Measurements from ENCODE around the gene AFM. TPM values are rescaled to one million over a fixed set of nuclear protein-coding genes. Genes with fewer than 3 reads are reported as not detected.

The AFM gene
- total RNA-seq, 1 experiment from 2014 or later, result not detected

DNA sequence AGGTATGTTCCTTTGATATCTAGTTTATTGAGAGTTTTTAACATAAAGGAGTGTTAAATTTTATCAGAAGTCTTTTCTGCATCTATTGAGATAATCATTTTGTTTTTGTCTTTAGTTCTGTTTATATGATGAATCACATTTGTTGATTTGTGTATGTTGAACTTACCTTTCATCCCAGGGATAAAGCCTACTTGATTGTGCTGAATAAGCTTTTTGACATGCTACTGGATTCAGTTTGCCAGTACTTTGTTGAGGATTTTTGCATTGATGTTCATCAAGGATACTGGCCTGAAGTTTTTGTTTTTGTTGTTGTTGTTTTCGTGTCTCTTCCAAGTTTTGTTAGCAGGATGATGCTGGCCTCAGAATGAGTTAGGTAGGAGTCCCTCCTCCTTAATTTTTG lies 10.8 kb upstream of the AFM start:
- H3K4me2 ChIP-seq, result no peak overlapping the region
- H3K4me1 ChIP-seq (replicated peaks; ENCODE audit: insufficient read depth), result no peaks in the 10 kb centered on the region
- H4K20me1 ChIP-seq (ENCODE audit: insufficient read depth), result no peaks in the 10 kb centered on the region
- BruUV-seq (replicated peaks), result no TSS peak
- H3K9me2 ChIP-seq (ENCODE audit: insufficient read depth), result no peaks in the 10 kb centered on the region
- H2AFZ ChIP-seq, result no peak overlapping the region
- ChIA-PET POLR2A (ENCODE audit: unreplicated experiment) (no interaction called here), CTCF (no interaction called here)
- H3K79me2 ChIP-seq (ENCODE audit: low read depth), result no peaks in the 10 kb centered on the region
- no peaks in the 10 kb centered on the region for H3K9me3 ChIP-seq (ENCODE audit: insufficient read depth, low read depth)
- no peak overlapping the region for H3K4me3 ChIP-seq
- no peaks in the 10 kb centered on the region for H3F3A ChIP-seq (ENCODE audit: insufficient read depth, low read depth)
- TF ChIP-seq EZH2 (IDR thresholded peaks at IDR 0.05; ENCODE audit: low read depth) (no peak), CTCF (conservative IDR thresholded peaks at IDR 0.05) (no peak)
- H3K27me3 ChIP-seq (ENCODE audit: insufficient read depth, low read depth), result no peaks in the 10 kb centered on the region
- intact Hi-C loops (cut with micrococcal nuclease; ENCODE audit: unreplicated experiment), result no loop called here
- H3K36me3 ChIP-seq (ENCODE audit: low read depth), result no peaks in the 10 kb centered on the region
- no peak for DNase-seq
- no peak overlapping the region for H3K27ac ChIP-seq

DNA sequence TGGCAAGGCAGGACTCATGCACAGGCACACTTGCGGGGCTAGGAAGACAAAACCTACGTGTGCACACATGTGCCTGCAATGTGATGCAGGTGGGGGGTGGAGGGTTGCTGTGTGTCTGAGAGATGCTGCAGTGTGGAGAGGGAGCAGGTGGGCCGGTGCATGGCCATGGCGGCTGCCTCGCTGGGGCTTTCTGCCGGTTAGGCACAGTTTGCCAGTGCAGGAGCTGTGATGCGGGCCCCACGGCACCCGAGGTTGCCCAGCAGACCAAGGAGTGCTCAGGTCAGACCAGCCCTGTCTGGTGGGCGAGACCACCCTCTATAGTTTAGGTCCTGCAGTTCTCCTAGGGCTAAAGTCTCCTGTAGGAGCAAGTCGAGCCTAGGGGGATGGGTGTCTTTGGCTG lies 4.4 kb upstream of the AFM start:
- Histone ChIP-seq H3K27ac (no peak overlapping the region), H3K4me3 (no peak overlapping the region), H2AFZ (no peak overlapping the region), H3K4me1 (replicated peaks; ENCODE audit: insufficient read depth) (no peaks in the 10 kb centered on the region), H3K79me2 (ENCODE audit: low read depth) (no peaks in the 10 kb centered on the region), H3F3A (ENCODE audit: insufficient read depth, low read depth) (no peaks in the 10 kb centered on the region), H3K9me3 (ENCODE audit: insufficient read depth, low read depth) (no peaks in the 10 kb centered on the region), H3K4me2 (no peak overlapping the region), H3K36me3 (ENCODE audit: low read depth) (no peaks in the 10 kb centered on the region), H4K20me1 (ENCODE audit: insufficient read depth) (no peaks in the 10 kb centered on the region), H3K9me2 (ENCODE audit: insufficient read depth) (no peaks in the 10 kb centered on the region), H3K27me3 (ENCODE audit: insufficient read depth, low read depth) (no peaks in the 10 kb centered on the region)
- ChIA-PET CTCF (no interaction called here), POLR2A (ENCODE audit: unreplicated experiment) (no interaction called here)
- no TSS peak for BruUV-seq (replicated peaks)
- no peak for TF ChIP-seq EZH2 (IDR thresholded peaks at IDR 0.05; ENCODE audit: low read depth)
- TF ChIP-seq CTCF (conservative IDR thresholded peaks at IDR 0.05), result no peak
- intact Hi-C loops (cut with micrococcal nuclease; ENCODE audit: unreplicated experiment), result no loop called here
- DNase-seq, result no peak

- Histone ChIP-seq H3F3A (ENCODE audit: insufficient read depth, low read depth) (no peaks in the 10 kb centered on the region), H3K79me2 (ENCODE audit: low read depth) (no peaks in the 10 kb centered on the region), H3K27me3 (ENCODE audit: insufficient read depth, low read depth) (no peaks in the 10 kb centered on the region), H3K27ac (no peak overlapping the region), H3K9me3 (ENCODE audit: insufficient read depth, low read depth) (no peaks in the 10 kb centered on the region), H3K36me3 (ENCODE audit: low read depth) (no peaks in the 10 kb centered on the region), H2AFZ (no peak overlapping the region), H3K4me2 (no peak overlapping the region), H3K9me2 (ENCODE audit: insufficient read depth) (no peaks in the 10 kb centered on the region), H3K4me1 (replicated peaks; ENCODE audit: insufficient read depth) (no peaks in the 10 kb centered on the region), H3K4me3 (no peak overlapping the region), H4K20me1 (ENCODE audit: insufficient read depth) (no peaks in the 10 kb centered on the region)
- no peak for DNase-seq
- intact Hi-C loops (cut with micrococcal nuclease; ENCODE audit: unreplicated experiment), result no loop called here
- POLR2A ChIA-PET (ENCODE audit: unreplicated experiment), result no interaction called here
- TF ChIP-seq CTCF (conservative IDR thresholded peaks at IDR 0.05), result no peak
- TF ChIP-seq EZH2 (IDR thresholded peaks at IDR 0.05; ENCODE audit: low read depth), result no peak
- CTCF ChIA-PET, result no interaction called here
- BruUV-seq (replicated peaks), result no TSS peak
Measured at GRCh38 chr4:73479323-73479722, 2.2 kb upstream of the AFM start.

All from PC-9 (cell line).